Right atrium auricular region (tissue), 2 donors: ENCODE results near the gene ARGLU1. TPM values are rescaled to one million over a fixed set of nuclear protein-coding genes. Genes with fewer than 3 reads are reported as not detected.

Source experiments
- DNase-seq: peaks from one replicate; pipeline ENCODE4 v3.0.0-alpha.2; 2019; ENCODE audit warnings: low spot score
- H3K27ac ChIP-seq, 2 donors: fragments of 200-600 bp; sonication (generic); 1 replicate in 1 of 2; 2 replicates in 1 of 2; pipeline ENCODE4 v1.5.1; 2016 to 2019
- H3K27me3 ChIP-seq, 2 donors: fragments of 200-600 bp; sonication (generic); one replicate each; pipeline versions ENCODE4 v1.5.1 to v1.6.0; 2017 to 2019
- H3K36me3 ChIP-seq: fragments of 200-600 bp; sonication (generic); one replicate; pipeline ENCODE4 v1.5.1; 2016
- H3K4me1 ChIP-seq, 2 donors: fragments of 200-600 bp; sonication (generic); one replicate each; pipeline versions ENCODE4 v1.5.1 to v1.6.0; 2017 to 2019
- H3K4me3 ChIP-seq, 2 donors: fragments of 200-600 bp; sonication (generic); 1 replicate in 1 of 2; 2 replicates in 1 of 2; pipeline ENCODE4 v1.5.1; 2017 to 2019; ENCODE audit warnings: mild to moderate bottlenecking in 1 of 2, moderate library complexity in 1 of 2
- H3K9me3 ChIP-seq, 2 donors: fragments of 200-600 bp; sonication (generic); one replicate each; pipeline ENCODE4 v1.5.1; 2019
- CTCF ChIP-seq, 2 donors: fragments of 200-600 bp; sonication (generic); IDR thresholded peaks; one replicate each; pipeline ENCODE4 v1.5.1; 2019; ENCODE audit warnings: antibody characterized with exemption in 2 of 2
- total RNA-seq, 2 donors: library from RNA; depleted of rRNA; stranded (reverse); fragments of >200 nt; gene quantifications; one replicate each; pipeline ENCODE4 v1.1.0, GENCODE V29; 2016

Gene ARGLU1
- total RNA-seq, 2 donors from 2014 or later = 26.1 to 39.9 TPM

- Histone ChIP-seq H3K9me3 (no peaks in the 10 kb centered on the region), H3K4me1 (peaks cover 0 to 10% of the 10 kb centered on the region in 2 donors), H3K27ac (no peak overlapping the region), H3K4me3 (no peak overlapping the region), H3K36me3 (peaks cover 15% of the 10 kb centered on the region), H3K27me3 (no peaks in the 10 kb centered on the region)
- DNase-seq = no peak
- no peak for TF ChIP-seq CTCF (IDR thresholded peaks at IDR 0.05)
Observed at GRCh38 chr13:106540613-106541012, 27.3 kb downstream of the ARGLU1 start.

- no peaks in the 10 kb centered on the region for H3K9me3 ChIP-seq
- no peak for TF ChIP-seq CTCF (IDR thresholded peaks at IDR 0.05)
- peaks cover 0 to 29% of the 10 kb centered on the region in 2 donors for H3K4me1 ChIP-seq
- H3K27me3 ChIP-seq = no peaks in the 10 kb centered on the region
- no peak overlapping the region for H3K27ac ChIP-seq
- DNase-seq = no peak
- no peaks in the 10 kb centered on the region for H3K36me3 ChIP-seq
- no peak overlapping the region for H3K4me3 ChIP-seq
Observed at GRCh38 chr13:106537521-106537920, 30.4 kb downstream of the ARGLU1 start.

GRCh38 chr13:106536244-106537034 lies 31.5 kb downstream of the ARGLU1 start:
- Histone ChIP-seq H3K9me3 (no peaks in the 10 kb centered on the region), H3K4me3 (peak overlapping the region; percentile 56 to 72), H3K27ac (peak overlapping the region; percentile 60 to 61), H3K27me3 (no peaks in the 10 kb centered on the region), H3K36me3 (no peaks in the 10 kb centered on the region), H3K4me1 (peaks cover 0 to 32% of the 10 kb centered on the region in 2 donors)
- peak; percentile 88 for DNase-seq
- peak; percentile 97 to 99 for TF ChIP-seq CTCF (IDR thresholded peaks at IDR 0.05)

GRCh38 chr13:106535552-106536243 lies 32.2 kb downstream of the ARGLU1 start, which contains the start of gene EFNB2:
TSS of gene EFNB2 (minus strand) at chr13:106535662. CDS start at chr13:106534964, 698 bp downstream.
- peaks cover 0 to 32% of the 10 kb centered on the region in 2 donors for H3K4me1 ChIP-seq
- H3K9me3 ChIP-seq = no peaks in the 10 kb centered on the region
- no peaks in the 10 kb centered on the region for H3K27me3 ChIP-seq
- H3K4me3 ChIP-seq = peak within 1 kb of the TSS; percentile 56 to 72
- H3K36me3 ChIP-seq = no peaks in the 10 kb centered on the region
- peak within 1 kb of the TSS; percentile 60 to 83 for H3K27ac ChIP-seq
- peak; percentile 79 for DNase-seq
- TF ChIP-seq CTCF (IDR thresholded peaks at IDR 0.05) = no peak

- no peak for TF ChIP-seq CTCF (IDR thresholded peaks at IDR 0.05)
- H3K36me3 ChIP-seq = no peaks in the 10 kb centered on the region
- no peaks in the 10 kb centered on the region for H3K27me3 ChIP-seq
- no peak for DNase-seq
- peak overlapping the region; percentile 42 to 83 for H3K27ac ChIP-seq
- H3K4me3 ChIP-seq = peak overlapping the region; percentile 56 to 72
- H3K9me3 ChIP-seq = no peaks in the 10 kb centered on the region
- peaks cover 0 to 32% of the 10 kb centered on the region in 2 donors for H3K4me1 ChIP-seq
Observed at GRCh38 chr13:106534639-106535551, 33.0 kb downstream of the ARGLU1 start.
